NCI-H774 (cell line): ENCODE results near the gene TP53TG5.

Experiments used
- DNase-seq: peaks from one replicate; lab custom pipeline; 2025; lab: John Stamatoyannopoulos, UW

The TP53TG5 gene

DNA sequence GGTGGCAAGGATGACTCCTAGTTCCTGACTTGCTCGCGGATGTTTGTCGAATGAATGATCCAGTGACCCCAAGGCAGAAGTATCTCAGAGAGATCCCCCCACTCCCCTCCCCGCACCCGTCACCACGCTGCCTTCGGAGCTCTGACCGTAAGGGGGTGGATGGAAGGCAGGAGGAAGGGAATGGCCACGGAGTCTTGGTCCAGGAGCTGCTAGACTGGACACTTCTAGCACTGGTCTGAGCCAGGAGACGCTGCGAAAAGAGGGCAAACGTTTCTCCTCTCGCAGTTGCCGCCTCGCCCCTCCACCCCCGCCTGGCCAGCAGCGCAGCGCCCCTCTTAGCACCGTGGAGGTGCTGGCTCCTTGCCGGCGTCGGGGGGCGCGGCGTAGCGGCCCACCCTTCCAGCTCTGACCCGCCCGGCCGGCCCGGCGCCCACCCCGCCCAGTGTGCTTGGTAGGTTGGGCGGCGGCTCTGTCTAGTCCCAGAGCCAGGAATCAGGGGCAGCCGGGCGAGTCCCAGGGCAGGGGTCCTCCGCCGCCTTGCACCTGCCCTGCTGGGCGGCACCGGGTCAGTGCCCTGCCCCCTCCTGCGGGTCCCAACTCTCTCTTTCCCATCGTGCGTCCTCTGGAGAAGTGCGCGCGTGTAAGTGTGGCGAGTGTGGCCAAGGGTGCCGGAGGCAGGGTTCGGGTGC lies 27.6 kb upstream of the TP53TG5 start:
- no peak for DNase-seq

DNA sequence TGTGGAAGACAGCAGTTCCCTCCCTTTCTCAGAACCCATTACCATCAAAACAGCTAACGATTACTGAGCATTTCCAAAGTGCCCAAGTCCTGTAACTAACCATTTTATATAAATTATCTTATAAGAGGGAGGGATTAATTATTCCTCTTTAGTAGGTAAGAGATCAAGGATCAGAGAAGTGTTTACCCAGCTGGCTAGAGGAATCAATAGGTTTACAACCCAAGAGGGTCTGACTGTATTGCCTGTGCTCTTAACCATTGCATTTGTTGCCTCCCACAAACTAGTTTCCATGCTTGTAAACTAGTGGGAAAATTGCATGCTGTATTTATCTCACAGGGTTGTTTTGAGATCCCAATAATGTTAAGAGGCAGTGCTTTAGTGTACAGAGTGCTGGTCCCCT lies 26.3 kb upstream of the TP53TG5 start:
- DNase-seq: peak; percentile 61

DNA sequence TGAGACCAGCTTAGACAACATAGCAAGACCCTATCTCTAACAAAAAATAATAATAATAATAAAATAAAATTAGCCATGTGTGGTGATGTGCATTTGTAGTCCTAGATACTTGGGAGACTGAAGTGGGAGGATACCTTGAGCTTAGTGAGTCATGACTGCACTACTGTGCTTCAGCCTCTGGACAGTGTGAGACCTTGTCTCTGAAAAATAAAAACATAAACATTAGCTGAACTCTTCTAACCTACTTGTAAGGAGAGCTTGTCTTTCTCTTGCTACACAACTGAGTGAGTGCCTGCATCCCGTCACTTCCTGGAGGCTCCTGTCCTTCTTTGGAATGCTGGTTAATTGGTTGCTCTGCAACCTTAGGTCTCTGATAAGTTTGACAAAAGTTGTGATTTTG lies 24.8 kb upstream of the TP53TG5 start:
- DNase-seq: no peak

DNA sequence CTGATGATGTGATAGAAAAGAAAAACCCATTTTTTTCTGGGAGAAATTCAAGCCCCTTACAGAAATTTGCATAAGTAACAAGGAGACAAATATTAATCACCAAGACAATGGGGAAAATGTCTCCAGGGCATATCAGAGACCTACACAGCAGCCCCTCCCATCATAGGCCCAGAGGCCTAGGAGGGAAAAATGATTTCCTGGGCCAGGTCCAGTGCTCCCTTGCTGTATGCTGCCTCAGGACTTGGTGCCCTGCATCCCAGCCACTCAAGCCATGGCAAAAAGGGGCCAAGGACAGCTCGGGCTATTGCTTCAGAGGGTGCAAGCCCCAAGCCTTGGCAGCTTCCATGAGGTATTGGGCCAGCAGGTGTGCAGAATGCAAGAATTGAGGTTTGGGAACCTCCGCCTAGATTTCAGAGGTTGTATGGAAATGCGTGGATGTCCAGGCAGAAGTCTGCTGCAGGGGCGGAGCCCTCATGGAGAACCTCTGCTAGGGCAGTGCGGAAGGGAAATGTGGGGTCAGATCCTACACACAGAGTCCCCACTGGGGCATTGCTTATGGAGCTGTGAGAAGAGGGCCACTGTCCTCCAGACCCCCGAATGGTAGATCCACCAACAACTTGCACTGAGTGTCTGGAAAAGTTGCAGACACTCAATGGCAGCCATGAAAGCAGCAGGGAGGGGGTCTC lies 22.4 kb upstream of the TP53TG5 start:
- DNase-seq: no peak

DNA sequence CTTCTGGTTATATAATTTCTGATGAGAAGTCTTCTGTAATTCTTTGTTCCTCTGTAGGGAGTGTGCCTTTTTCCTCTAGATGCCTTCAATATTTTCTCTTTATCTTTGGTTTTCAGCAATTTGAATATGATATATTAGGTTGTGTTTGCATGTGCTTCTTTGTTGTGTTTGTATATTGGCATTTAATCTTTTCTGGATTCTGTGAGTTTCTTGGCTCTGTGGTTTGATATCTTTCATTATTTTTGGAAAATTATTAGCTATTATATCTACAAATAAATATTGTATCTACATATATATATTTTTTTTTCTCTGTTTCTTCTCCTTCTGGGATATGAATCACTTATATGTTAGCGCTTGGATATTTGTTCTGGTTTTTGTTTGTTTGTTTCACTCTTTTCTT lies 20.9 kb upstream of the TP53TG5 start:
- no peak for DNase-seq

DNA sequence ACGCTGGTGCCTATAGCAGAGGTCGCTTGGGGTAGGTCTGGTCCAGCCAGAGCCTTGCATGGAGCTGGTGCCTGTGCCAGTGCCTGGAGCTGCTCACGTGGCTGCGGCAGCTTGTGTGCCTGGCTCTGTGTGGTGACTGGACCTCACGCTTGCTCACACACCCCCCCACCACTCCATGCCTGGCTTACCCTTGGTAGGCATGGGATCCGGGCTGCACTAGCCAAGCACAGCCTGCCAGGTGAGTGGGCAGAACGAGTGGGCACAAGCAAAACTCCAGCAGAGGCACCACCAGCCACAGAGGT lies 16.9 kb upstream of the TP53TG5 start:
- no peak for DNase-seq

DNA sequence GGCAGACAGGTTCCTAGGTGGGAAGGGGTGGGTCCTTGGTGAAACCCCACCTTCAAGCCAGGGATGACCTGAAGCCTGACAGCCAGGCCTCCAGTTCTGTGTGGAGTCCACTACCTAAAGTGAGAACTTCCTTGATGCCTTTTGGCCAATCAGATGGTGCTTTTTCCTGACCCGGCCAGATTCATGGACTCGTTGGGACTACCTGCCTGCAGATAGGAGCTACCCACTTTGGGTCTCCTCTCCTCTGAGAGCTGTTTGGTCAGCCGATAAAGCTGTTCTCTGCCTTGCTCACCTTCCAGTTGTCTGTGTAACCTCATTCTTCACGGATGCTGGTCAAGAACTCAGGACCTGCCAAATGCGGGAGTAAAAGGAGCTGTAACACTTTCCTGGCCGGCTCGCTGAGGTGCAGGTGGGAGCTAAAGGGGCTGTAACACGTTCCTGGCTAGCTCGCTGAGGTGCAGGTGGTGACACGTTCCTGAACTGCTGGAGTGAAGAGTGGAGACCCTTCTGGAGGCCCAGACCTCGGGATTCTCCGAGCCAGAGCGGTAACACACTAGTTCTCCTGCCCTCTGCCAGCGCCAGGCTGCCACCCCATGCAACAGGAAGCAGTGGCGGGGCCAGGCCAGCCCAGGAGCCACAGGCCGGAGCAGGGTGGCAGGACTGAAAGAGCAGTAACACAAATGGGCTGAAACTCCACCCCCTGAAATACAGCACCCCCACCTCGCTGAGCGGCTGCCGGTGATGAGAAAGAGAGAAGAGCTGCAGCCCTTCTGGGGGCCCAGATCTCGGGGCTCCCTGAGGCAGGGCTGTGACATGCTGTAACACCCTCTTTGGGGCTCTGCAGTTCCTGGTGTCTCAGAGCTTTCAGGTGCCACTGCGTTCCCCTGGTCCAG lies 16.3 kb upstream of the TP53TG5 start:
- DNase-seq: no peak

DNA sequence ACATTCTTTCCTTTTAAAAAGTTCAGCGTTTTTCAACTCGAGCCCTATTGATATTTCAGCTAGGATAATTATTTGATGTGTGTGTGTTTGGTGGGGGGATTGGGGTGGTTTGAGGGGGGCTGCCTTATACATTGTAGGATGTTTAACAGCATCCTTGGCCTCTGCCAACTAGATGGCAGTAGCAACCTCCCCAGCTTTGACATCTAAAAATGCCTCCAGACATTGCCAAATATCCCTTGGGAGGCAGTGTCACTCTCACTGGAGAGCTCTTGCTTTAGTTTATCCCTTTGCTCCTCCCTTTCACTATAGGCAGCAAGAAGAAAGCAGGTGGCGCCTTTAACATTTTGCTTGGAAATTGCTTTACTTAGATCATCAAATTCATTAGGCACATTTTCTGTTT lies 14.6 kb upstream of the TP53TG5 start:
- no peak for DNase-seq

DNA sequence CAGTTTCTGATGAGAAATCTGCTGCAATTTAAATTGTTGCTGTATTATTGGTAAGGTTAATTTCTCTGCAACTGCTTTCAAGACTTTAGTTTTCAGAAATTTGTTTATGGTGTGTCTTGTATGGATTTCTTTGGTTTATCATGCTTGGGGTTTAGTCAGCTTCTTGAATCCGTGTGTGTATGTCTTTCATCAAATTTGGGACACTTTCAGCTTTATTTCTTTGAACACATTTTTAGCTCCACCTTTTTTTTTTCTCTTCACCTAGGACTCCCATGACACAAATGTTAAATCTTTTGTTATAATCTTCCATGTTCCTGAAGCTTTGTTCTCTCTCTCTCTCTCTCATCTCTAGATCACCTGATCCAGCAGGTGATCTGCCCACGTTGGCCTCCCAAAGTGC lies 13.4 kb upstream of the TP53TG5 start:
- no peak for DNase-seq

DNA sequence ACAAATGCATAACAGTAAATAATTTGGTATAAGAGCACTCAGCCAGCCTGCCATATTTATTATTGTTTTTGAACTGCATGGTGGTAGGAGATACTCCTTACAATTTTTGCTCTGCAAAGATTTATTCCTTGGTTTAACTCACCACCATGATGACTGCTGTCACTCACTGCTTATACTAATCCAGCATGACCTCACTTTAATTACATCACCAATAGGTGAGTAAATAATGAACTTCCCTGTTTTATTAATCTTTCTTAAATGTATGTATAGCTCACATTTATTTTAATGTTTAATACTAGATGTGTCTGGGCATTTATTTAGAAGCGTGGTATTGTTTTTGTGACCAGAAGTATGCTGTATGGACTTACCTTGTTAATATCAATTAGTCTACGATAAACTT lies 12.8 kb upstream of the TP53TG5 start:
- DNase-seq: no peak

DNA sequence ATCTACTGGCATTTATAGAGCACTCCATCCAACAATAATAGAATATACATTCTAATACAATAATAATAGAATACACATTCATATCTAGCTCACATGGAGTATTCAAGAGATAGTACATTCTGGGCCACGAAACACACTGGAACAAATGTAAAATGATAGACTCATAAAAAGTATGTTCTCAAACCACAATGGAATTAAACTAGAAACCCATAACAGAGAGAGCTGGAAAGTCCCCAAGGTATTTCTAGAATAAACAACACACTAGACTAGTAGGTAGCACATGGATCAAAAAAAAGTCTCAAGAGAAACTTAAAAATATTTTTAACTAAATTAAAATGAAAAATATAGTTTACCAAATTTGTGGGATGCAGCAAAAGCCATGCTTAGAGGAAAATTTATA lies 9.1 kb upstream of the TP53TG5 start:
- no peak for DNase-seq

DNA sequence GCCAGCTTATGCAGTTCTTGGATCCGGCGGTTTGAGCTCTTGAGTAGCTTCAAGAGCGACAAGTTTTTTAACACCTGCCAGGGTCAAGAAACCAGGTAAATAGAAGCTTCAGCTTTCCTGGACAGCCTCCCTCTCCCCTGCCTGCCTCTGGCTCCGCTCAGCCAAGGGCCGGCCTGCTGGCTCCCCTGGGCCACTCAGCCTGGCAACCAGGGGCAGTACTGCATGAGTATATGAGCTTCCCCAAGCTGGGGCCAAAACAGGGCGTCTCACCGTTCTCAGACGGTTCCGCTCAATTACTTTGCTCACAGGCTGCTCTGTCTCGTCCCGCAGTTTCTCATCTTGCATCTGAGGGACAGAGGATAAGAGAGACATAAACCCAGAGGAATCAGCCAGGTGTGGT lies 856 bp downstream of the TP53TG5 start:
- no peak for DNase-seq

DNA sequence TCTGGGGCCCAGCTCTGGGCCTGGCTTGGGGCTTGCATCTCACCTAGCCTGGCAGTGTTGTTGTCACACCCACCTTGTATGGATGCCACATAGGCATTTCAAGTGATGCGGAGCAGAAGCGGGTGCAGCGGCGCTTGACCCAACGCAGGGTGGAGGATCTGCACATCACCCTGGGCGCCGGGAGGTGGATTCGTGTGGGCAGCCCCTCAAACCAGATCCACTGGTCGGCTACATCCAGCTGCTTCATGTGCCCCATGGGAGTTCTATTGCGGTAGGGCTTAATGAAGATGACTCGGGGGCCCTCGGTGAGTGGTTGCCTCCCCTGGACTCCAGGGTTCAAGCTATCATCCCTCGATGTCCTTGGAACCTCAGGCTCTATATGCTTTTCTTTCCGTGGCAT lies 3.2 kb downstream of the TP53TG5 start:
- no peak for DNase-seq

DNA sequence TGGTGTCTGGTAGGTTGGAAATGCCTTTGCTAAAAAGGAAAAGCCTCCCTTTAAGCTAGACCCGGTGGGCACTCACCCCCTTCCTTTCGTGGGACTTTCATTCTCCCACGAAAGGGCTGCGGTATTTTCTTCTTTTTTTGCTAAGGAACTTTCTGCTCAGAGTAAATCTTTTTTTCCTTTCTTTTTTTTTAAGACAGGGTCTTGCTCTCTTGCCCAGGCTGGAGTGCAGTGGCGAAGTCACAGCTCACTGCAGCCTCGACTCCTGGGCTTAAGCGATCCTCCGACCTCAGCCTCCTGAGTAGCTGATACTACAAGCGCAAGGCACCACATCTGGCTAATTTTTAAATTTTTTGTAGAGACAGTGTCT lies 4.0 kb downstream of the TP53TG5 start:
- DNase-seq: no peak

DNA sequence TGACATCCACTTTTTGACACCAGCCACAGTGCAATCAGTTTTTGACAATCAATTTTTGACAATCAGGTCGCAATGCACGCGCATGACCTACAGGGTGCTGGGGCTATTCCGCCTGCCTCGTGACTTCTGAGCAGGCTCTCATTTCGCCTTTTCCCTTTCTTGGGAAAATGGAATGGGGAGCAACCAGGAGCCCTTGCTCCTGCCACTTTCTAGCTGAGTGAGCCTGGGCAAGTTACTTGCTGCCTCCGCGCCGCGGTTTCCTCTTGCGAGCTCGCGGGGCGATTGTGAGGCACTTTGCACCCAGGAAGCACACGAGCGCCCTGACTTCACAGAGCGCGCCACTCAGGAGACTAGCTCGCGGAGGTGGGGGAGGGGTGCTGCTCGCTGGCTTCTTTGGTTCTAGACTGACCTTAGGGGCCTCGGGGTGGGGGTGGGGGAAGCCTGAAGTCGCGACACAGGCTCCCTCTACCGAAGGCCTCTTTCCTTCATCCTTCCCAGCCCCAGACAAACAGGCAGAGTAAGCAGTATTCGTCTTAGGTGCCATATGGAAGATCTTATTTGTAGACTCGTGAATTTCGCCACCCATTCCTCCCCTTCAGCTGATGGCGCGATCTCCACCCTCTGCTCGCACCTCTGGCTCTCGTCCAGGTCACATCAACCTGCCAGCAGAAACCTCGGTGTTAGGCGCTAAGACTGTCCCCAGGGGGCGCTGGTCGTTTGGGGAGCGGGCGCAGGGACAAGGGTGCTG lies 4.6 kb downstream of the TP53TG5 start:
- DNase-seq: peak; percentile 75

DNA sequence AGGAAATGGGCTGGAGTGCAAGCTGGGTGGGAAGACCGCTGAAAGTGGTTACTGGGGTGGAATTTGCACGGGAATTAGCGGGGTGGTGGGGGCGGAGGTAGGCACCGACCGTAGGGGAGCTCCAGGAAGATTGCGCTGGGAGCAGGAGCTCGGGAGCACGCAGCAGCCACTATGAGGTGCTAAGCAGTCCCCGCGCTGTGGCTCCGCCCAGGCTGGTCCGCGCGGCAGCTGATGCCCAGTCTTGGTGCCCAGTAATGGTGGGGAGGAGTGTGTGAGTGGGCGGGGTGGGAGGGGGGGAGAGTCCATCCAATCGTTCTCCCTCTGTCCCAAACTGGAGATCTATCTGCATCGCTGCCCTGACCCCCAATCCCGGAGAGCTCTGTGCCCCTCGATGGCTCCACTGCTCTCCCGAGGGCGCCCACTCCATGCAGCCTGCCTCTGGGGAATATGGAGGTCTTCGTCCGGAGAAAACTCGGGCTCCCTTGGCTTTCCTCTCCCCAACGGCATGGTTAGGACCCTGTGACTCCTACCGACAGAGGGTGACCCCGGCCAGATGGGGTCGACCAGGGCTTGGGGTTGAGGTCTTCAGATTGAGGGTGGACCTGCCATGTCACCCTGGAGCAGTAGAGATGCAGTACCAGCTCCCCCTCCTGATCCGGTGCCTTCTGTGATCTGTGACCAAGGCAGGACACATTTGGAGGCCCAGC lies 5.3 kb downstream of the TP53TG5 start:
- DNase-seq: no peak

DNA sequence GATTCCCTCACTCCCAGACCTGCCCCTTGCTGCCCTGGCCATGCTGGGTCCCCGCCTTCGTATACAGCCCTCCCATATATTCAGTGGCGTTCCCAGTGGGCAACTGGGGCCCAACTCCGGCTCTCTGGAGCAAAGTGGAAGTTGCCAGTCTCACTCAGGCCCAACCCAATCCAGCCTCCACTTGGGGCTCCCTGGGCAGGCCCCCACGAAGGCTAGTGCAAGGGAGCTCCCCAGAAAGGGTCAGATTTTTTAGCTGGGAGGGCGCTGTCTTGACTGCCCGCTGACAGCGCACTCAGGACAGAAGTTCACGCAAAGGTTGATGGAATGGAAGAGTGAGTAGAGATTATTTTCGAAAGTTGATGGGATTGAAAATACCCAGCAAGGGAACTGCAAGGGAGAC lies 5.9 kb downstream of the TP53TG5 start:
- no peak for DNase-seq

DNA sequence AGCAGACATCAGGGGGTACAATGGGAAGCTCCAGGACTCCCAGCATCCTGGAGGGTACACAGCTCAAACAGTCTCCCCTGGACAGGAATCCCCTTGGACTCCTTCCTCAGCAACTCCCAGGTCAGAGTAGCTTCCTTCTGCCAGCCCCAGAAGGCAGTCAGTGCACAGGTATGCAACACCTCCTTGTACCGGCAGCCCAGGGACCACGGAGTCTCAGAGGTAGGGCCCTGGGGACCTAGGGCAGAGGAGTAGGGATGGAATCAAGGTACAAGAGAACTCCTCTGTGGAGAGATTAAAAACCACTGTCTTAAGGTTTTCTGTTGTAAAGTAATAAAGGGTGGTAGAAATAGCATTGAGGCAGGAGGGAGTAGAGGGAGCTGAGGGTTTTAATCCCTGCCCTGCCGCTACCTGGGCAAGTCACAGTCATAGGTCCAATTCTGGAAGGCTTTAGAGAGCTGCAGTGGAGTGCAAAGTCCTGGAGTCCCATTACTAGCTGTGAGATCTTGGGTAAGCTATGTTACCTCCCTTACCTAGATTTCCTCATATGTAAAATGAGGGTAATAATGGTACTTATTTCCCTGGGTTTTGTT lies 7.5 kb downstream of the TP53TG5 start:
- no peak for DNase-seq

DNA sequence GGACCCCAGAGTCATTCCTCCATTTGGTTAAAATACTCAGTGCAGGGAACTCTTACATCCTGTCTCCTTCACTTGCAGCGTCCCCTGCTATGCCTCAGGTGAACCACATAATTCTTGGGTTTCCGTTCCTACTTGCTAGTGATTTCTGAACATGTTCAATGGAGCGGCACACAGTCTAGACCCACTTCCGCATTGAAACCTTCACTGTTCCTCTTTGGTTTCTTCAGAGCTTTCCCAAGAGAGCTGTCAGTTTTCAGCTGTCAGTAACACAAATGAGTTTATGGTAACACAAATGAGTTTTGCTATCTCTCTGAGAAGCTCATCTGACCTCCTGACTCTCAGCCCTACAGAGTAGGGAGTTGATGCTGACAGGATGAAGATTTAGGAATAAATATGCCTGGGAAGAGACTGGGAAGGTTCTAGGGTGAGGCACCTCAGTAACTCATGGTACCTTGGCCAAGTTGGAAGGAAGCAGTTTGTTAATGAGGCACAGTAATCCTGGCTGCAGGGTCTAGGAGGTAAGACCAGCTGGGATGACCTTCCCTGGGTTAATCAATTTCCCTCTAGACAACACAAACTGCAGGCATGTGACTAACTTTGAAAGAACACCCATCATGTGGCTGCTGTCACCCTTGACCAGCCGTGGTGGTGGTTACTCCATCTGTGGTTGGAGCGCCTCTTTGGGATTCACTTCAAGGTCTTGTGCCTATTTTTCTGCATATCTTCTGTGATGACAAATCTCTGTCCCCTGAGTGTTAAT lies 9.7 kb downstream of the TP53TG5 start:
- DNase-seq: no peak

DNA sequence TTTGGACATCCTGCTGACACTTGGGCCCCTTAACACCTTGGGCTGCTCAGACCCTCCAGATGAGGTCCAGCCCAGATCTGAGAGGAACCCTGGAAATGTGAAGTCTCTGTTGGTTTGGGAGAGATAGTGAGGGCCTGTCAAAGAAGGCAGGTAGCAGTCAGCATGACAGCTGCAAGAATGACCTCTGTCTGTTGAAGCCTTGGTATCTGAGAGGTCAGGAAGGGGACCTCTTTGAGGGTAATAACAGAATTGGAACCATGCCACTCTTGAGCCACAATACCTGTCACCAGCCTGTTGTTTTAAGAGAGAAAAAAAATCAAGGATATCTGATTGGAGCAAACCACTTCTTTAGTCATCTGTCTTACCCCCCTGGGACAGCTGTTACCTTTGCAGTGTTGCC lies 11.0 kb downstream of the TP53TG5 start:
- no peak for DNase-seq

DNA sequence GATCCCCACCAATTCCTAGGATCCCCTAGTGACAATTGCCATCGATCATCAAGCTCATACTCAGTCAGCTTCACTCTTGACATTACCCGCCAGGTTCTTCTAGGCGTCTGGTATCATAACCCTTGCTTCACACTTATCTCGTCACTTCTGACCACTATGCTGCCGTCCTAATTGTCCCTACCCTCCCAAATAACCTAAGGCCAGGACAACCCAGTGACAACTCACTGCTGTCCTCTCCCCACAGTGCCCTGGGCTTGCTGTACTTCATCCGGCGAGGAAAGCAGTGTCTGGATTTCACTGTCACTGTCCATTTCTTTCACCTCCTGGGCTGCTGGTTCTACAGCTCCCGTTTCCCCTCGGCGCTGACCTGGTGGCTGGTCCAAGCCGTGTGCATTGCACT lies 11.5 kb downstream of the TP53TG5 start:
- DNase-seq: no peak
